Glutamatergic neuron (in vitro differentiated cells): ENCODE data around the gene SNX24. TPM values are rescaled to one million over a fixed set of nuclear protein-coding genes. Genes with fewer than 3 reads are reported as not detected.

Source experiments
- DNase-seq: peaks from one replicate; pipeline ENCODE4 v3.0.0; 2022
- H3K27ac Mint-ChIP-seq: one replicate; pipeline ENCODE4 v1.8.0; 2020; ENCODE audit warnings: mild to moderate bottlenecking, mixed read lengths, inconsistent platforms; ENCODE audit not compliant: unreplicated experiment
- H3K27me3 Mint-ChIP-seq: one replicate; pipeline ENCODE4 v1.8.0; 2020; ENCODE audit warnings: mild to moderate bottlenecking, moderate library complexity, mixed read lengths, inconsistent platforms; ENCODE audit not compliant: unreplicated experiment
- H3K36me3 Mint-ChIP-seq: one replicate; pipeline ENCODE4 v1.8.0; 2020; ENCODE audit warnings: mild to moderate bottlenecking, mixed read lengths, inconsistent platforms; ENCODE audit not compliant: unreplicated experiment
- H3K4me1 Mint-ChIP-seq: one replicate; pipeline ENCODE4 v1.8.0; 2020; ENCODE audit warnings: mild to moderate bottlenecking, low read depth, mixed read lengths, inconsistent platforms; ENCODE audit not compliant: unreplicated experiment
- H3K4me3 Mint-ChIP-seq: one replicate; pipeline ENCODE4 v1.8.0; 2020; ENCODE audit warnings: mild to moderate bottlenecking, mixed read lengths, inconsistent platforms; ENCODE audit not compliant: unreplicated experiment
- H3K9me3 Mint-ChIP-seq: one replicate; pipeline ENCODE4 v1.8.0; 2020; ENCODE audit warnings: mild to moderate bottlenecking, moderate library complexity, mixed read lengths, inconsistent platforms; ENCODE audit not compliant: unreplicated experiment
- total RNA-seq: library from RNA; stranded (reverse); fragmentation: NEBNext Ultra II Directional; extraction: Animal tissue kit (Norgen Biotek cat#: 25700); gene quantifications from one replicate; pipeline ENCODE4 v1.2.1, GENCODE V29; 2021; ENCODE audit not compliant: unreplicated experiment
- TF ChIP-seq, protein P1 (sequence below): fragments of 200-600 bp; sonication (generic); IDR thresholded peaks from one replicate; pipeline ENCODE4 v1.5.0; 2021; ENCODE audit not compliant: partially characterized antibody, unreplicated experiment

Gene SNX24
- total RNA-seq, 1 donor from 2014 or later: 21.8 TPM

DNA sequence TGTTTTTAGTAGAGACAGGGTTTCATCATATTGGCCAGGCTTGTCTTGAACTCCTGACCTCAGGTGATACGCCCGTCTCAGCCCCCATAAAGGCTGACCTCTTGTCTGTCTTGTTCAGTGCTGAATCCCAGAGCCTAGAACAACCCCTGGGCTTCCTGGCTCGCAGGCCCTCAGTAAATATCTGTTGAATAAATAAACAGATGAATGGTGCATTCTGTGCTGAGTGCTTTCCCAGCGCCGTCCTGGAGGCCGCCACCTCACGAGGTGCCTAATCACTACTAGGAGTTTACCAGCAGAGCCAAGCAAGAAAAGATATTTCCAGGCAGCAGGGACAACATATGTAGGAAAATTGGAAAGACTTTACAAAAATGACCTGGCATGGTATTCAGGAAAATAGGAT is 88.5 kb downstream of the SNX24 start:
- Mint-ChIP-seq H3K36me3 (no peaks in the 10 kb centered on the region), H3K27me3 (peaks cover 2% of the 10 kb centered on the region), H3K27ac (peak overlapping the region; percentile 41), H3K4me1 (peaks cover 19% of the 10 kb centered on the region), H3K9me3 (no peaks in the 10 kb centered on the region), H3K4me3 (no peak overlapping the region)
- DNase-seq: no peak
- TF ChIP-seq, protein P1, sequence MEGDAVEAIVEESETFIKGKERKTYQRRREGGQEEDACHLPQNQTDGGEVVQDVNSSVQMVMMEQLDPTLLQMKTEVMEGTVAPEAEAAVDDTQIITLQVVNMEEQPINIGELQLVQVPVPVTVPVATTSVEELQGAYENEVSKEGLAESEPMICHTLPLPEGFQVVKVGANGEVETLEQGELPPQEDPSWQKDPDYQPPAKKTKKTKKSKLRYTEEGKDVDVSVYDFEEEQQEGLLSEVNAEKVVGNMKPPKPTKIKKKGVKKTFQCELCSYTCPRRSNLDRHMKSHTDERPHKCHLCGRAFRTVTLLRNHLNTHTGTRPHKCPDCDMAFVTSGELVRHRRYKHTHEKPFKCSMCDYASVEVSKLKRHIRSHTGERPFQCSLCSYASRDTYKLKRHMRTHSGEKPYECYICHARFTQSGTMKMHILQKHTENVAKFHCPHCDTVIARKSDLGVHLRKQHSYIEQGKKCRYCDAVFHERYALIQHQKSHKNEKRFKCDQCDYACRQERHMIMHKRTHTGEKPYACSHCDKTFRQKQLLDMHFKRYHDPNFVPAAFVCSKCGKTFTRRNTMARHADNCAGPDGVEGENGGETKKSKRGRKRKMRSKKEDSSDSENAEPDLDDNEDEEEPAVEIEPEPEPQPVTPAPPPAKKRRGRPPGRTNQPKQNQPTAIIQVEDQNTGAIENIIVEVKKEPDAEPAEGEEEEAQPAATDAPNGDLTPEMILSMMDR: no peak

DNA sequence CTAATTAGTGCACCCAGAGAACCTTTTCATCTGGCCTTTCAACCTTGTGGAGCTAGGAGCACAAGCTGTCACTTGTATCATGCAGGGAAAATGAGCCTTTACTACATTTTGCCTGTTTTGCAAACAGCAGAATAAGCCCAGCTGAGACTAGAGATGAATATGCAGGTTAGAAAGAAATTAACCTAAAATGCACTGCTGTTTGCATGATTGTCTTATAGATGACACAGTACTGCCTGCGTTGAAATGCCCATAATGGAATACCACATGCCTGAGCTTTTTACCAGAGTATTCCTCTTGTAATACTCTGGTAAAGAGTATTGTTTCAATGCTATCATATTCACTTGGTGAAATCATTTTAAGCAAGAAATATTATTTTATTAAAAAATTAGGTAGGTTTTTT is 90.7 kb downstream of the SNX24 start:
- no peak for DNase-seq
- peaks cover 19% of the 10 kb centered on the region for H3K4me1 Mint-ChIP-seq
- TF ChIP-seq, protein P1: no peak
- H3K27me3 Mint-ChIP-seq: peaks cover 2% of the 10 kb centered on the region
- H3K9me3 Mint-ChIP-seq: no peaks in the 10 kb centered on the region
- no peaks in the 10 kb centered on the region for H3K36me3 Mint-ChIP-seq
- peak overlapping the region; percentile 22 for H3K4me3 Mint-ChIP-seq
- H3K27ac Mint-ChIP-seq: peak overlapping the region; percentile 20

DNA sequence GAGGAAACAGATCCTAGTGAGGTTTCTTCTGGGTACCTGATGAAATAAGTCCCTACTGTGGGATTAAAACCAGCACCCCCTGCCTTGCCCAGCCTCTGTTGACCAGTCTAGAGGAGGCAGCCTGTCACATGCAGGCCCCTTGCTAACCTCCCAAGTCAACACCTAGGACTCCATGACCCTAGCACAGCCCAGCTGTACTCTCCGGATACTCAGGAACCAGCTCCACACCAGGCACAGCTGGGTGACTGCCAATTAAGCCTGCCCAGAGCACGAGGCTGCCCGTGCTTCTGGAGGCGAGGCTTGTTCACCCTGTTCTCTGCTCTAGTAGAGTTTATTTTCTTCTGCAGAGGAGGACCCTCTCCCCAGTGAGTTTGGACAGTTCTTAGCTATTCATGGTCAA is 92.5 kb downstream of the SNX24 start:
- Mint-ChIP-seq H3K4me1 (peaks cover 25% of the 10 kb centered on the region), H3K27ac (no peak overlapping the region), H3K36me3 (no peaks in the 10 kb centered on the region), H3K9me3 (peaks cover 2% of the 10 kb centered on the region), H3K27me3 (peaks cover 4% of the 10 kb centered on the region), H3K4me3 (no peak overlapping the region)
- DNase-seq: no peak
- TF ChIP-seq, protein P1: no peak

DNA sequence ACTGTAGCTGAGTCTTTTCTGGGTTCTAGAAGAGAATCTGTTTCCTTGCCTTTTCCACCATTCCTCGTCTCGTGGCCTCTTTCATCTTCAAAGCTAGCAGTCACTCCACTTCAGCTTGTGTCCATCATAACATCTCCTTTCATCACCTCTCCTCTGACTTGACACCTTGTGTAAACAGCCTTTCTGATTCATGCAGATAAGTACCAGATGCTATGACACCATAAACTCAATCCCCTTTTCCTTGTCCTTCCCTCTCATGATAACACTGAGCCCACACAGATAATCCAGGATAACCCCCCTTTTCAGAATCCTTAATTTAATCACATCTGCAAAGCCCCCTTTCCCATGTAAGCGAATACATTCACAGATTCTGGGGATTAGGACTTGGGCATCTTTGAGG is 95.5 kb downstream of the SNX24 start:
- no peak for DNase-seq
- Mint-ChIP-seq H3K9me3 (peaks cover 2% of the 10 kb centered on the region), H3K4me1 (peaks cover 22% of the 10 kb centered on the region), H3K4me3 (no peak overlapping the region), H3K27ac (no peak overlapping the region), H3K36me3 (no peaks in the 10 kb centered on the region), H3K27me3 (peaks cover 2% of the 10 kb centered on the region)
- TF ChIP-seq, protein P1: no peak

DNA sequence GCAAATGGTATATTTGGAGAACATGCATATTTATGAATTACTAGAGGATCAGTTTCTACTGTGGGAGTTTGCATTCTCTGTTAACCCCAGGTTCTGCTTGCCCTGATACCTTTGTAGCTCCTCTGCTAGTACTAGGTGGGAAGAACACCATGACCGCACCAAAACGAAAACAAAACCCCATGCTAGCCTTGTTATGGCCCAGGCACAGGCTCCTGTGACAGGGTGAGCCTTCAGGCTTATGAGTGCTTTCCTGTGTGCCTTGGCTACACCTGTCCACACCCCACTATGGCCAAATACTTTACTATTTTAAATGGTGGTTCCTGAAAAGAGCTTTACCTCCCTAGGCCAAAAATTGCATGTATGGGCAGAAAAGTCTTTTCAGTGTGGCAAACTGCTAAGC is 96.3 kb downstream of the SNX24 start:
- peaks cover 18% of the 10 kb centered on the region for H3K4me1 Mint-ChIP-seq
- peaks cover 5% of the 10 kb centered on the region for H3K27me3 Mint-ChIP-seq
- H3K36me3 Mint-ChIP-seq: no peaks in the 10 kb centered on the region
- TF ChIP-seq, protein P1: no peak
- no peak overlapping the region for H3K4me3 Mint-ChIP-seq
- H3K27ac Mint-ChIP-seq: no peak overlapping the region
- no peak for DNase-seq
- H3K9me3 Mint-ChIP-seq: peaks cover 2% of the 10 kb centered on the region
